ENCODE measurements around the gene RIC8A.
"Not testable (repeated sequence)": the region's sequence is repeated elsewhere in the genome, so short reads cannot be mapped to it uniquely, and the experiment has no call there.

RIC8A gene

GRCh38 chr11:230431-230830 is 22.9 kb downstream of the RIC8A start:
- Mint-ChIP-seq H3K9me3 (no peaks in the 10 kb centered on the region), H3K36me3 (ENCODE audit: insufficient read depth) (peaks cover 11% of the 10 kb centered on the region), H3K27ac (ENCODE audit: low read depth) (no peak overlapping the region), H3K4me3 (no peak overlapping the region), H3K4me1 (peaks cover 20% of the 10 kb centered on the region), H3K27me3 (no peaks in the 10 kb centered on the region)
- no peak for ATAC-seq (replicated peaks; ENCODE audit: extremely low read depth, poor library complexity, severe bottlenecking)
- DNase-seq (ENCODE audit: low spot score in 2 of 2): no peak

GRCh38 chr11:232783-233565 is 25.5 kb downstream of the RIC8A start:
- Mint-ChIP-seq H3K4me3 (no peak overlapping the region), H3K27me3 (no peaks in the 10 kb centered on the region), H3K9me3 (no peaks in the 10 kb centered on the region), H3K4me1 (peaks cover 26% of the 10 kb centered on the region), H3K36me3 (ENCODE audit: insufficient read depth) (peaks cover 27% of the 10 kb centered on the region), H3K27ac (ENCODE audit: low read depth) (no peak overlapping the region)
- no peak for DNase-seq (ENCODE audit: low spot score in 2 of 2)
- no peak for ATAC-seq (replicated peaks; ENCODE audit: extremely low read depth, poor library complexity, severe bottlenecking)

GRCh38 chr11:235180-235579 is 27.7 kb downstream of the RIC8A start:
- Mint-ChIP-seq H3K4me1 (peaks cover 34% of the 10 kb centered on the region), H3K9me3 (no peaks in the 10 kb centered on the region), H3K36me3 (ENCODE audit: insufficient read depth) (peaks cover 28% of the 10 kb centered on the region), H3K4me3 (peak overlapping the region; percentile 95), H3K27me3 (no peaks in the 10 kb centered on the region), H3K27ac (ENCODE audit: low read depth) (peak overlapping the region; percentile 97)
- ATAC-seq (replicated peaks; ENCODE audit: extremely low read depth, poor library complexity, severe bottlenecking) (no peak), DNase-seq (ENCODE audit: low spot score in 2 of 2) (no peak)

- Mint-ChIP-seq H3K27ac (ENCODE audit: low read depth) (peak overlapping the region; percentile 97), H3K36me3 (ENCODE audit: insufficient read depth) (peaks cover 28% of the 10 kb centered on the region), H3K27me3 (no peaks in the 10 kb centered on the region), H3K4me3 (peak overlapping the region; percentile 95), H3K4me1 (peaks cover 34% of the 10 kb centered on the region), H3K9me3 (no peaks in the 10 kb centered on the region)
- ATAC-seq (replicated peaks; ENCODE audit: extremely low read depth, poor library complexity, severe bottlenecking) (peak; percentile 58), DNase-seq (ENCODE audit: low spot score in 2 of 2) (no peak)
Measured at GRCh38 chr11:235609-235996, 28.1 kb downstream of the RIC8A start.

- Mint-ChIP-seq H3K27ac (ENCODE audit: low read depth) (peak within 1 kb of the TSS; percentile 97), H3K4me3 (peak within 1 kb of the TSS; percentile 95), H3K27me3 (no peaks in the 10 kb centered on the region), H3K9me3 (no peaks in the 10 kb centered on the region), H3K4me1 (peaks cover 34% of the 10 kb centered on the region), H3K36me3 (ENCODE audit: insufficient read depth) (peaks cover 30% of the 10 kb centered on the region)
- DNase-seq (ENCODE audit: low spot score in 2 of 2): peak; percentile 74 to 82
- ATAC-seq (replicated peaks; ENCODE audit: extremely low read depth, poor library complexity, severe bottlenecking): peak; percentile 90
Measured at GRCh38 chr11:235997-236773, 28.7 kb downstream of the RIC8A start, which contains the start of gene SIRT3. Gene SIRT3, minus strand, starts transcription at chr11:236342. Its CDS starts 14 bp downstream, at chr11:236328.

GRCh38 chr11:236774-237767 is 29.6 kb downstream of the RIC8A start, which contains the start of gene PSMD13:
Gene PSMD13, plus strand, starts transcription at chr11:236976. Its CDS starts 74 bp downstream, at chr11:237050.
- H3K36me3 Mint-ChIP-seq (ENCODE audit: insufficient read depth): peaks cover 37% of the 10 kb centered on the region
- peaks cover 42% of the 10 kb centered on the region for H3K4me1 Mint-ChIP-seq

GRCh38 chr11:238346-238745 is 30.8 kb downstream of the RIC8A start:
- not testable (repeated sequence) for ATAC-seq (replicated peaks; ENCODE audit: extremely low read depth, poor library complexity, severe bottlenecking); H3K27me3 Mint-ChIP-seq; DNase-seq (ENCODE audit: low spot score in 2 of 2); H3K9me3 Mint-ChIP-seq
- Mint-ChIP-seq H3K27ac (ENCODE audit: low read depth) (peak overlapping the region; percentile 55), H3K36me3 (ENCODE audit: insufficient read depth) (peaks cover 45% of the 10 kb centered on the region), H3K4me1 (peaks cover 39% of the 10 kb centered on the region), H3K4me3 (peak overlapping the region; percentile 95)

More at GRCh38 chr11:236774-237767, 29.6 kb downstream of the RIC8A start, which contains the start of gene PSMD13:
- H3K4me3 Mint-ChIP-seq: peak within 1 kb of the TSS; percentile 95
- H3K9me3 Mint-ChIP-seq: no peaks in the 10 kb centered on the region
- no peaks in the 10 kb centered on the region for H3K27me3 Mint-ChIP-seq
- ATAC-seq (replicated peaks; ENCODE audit: extremely low read depth, poor library complexity, severe bottlenecking): peak; percentile 84
- DNase-seq (ENCODE audit: low spot score in 2 of 2): peak; percentile 74 to 82
- H3K27ac Mint-ChIP-seq (ENCODE audit: low read depth): peak within 1 kb of the TSS; percentile 97

- H3K36me3 Mint-ChIP-seq (ENCODE audit: insufficient read depth): peaks cover 58% of the 10 kb centered on the region
- no peak overlapping the region for H3K4me3 Mint-ChIP-seq
Measured at GRCh38 chr11:240315-240714, 32.8 kb downstream of the RIC8A start.

GRCh38 chr11:241634-242033 is 34.1 kb downstream of the RIC8A start:
- Mint-ChIP-seq H3K36me3 (ENCODE audit: insufficient read depth) (peaks cover 64% of the 10 kb centered on the region), H3K27ac (ENCODE audit: low read depth) (peak overlapping the region; percentile 64), H3K4me3 (no peak overlapping the region), H3K27me3 (no peaks in the 10 kb centered on the region), H3K4me1 (peaks cover 26% of the 10 kb centered on the region), H3K9me3 (no peaks in the 10 kb centered on the region)
- no peak for DNase-seq (ENCODE audit: low spot score in 2 of 2)
- ATAC-seq (replicated peaks; ENCODE audit: extremely low read depth, poor library complexity, severe bottlenecking): no peak

More at GRCh38 chr11:240315-240714, 32.8 kb downstream of the RIC8A start:
- no peak overlapping the region for H3K27ac Mint-ChIP-seq (ENCODE audit: low read depth)
- peaks cover 34% of the 10 kb centered on the region for H3K4me1 Mint-ChIP-seq
- no peaks in the 10 kb centered on the region for H3K9me3 Mint-ChIP-seq
- ATAC-seq (replicated peaks; ENCODE audit: extremely low read depth, poor library complexity, severe bottlenecking) (no peak), DNase-seq (ENCODE audit: low spot score in 2 of 2) (no peak)
- H3K27me3 Mint-ChIP-seq: no peaks in the 10 kb centered on the region

- DNase-seq (ENCODE audit: low spot score in 2 of 2) (no peak), ATAC-seq (replicated peaks; ENCODE audit: extremely low read depth, poor library complexity, severe bottlenecking) (no peak)
- H3K27ac Mint-ChIP-seq (ENCODE audit: low read depth): no peak overlapping the region
- peaks cover 76% of the 10 kb centered on the region for H3K36me3 Mint-ChIP-seq (ENCODE audit: insufficient read depth)
- H3K4me1 Mint-ChIP-seq: peaks cover 11% of the 10 kb centered on the region
- no peaks in the 10 kb centered on the region for H3K27me3 Mint-ChIP-seq
- H3K9me3 Mint-ChIP-seq: no peaks in the 10 kb centered on the region
- no peak overlapping the region for H3K4me3 Mint-ChIP-seq
Measured at GRCh38 chr11:244376-244775, 36.9 kb downstream of the RIC8A start.

- H3K4me1 Mint-ChIP-seq: peaks cover 6% of the 10 kb centered on the region
- DNase-seq (ENCODE audit: low spot score in 2 of 2): no peak
- peaks cover 79% of the 10 kb centered on the region for H3K36me3 Mint-ChIP-seq (ENCODE audit: insufficient read depth)
- no peak overlapping the region for H3K4me3 Mint-ChIP-seq
- no peaks in the 10 kb centered on the region for H3K27me3 Mint-ChIP-seq
- no peak overlapping the region for H3K27ac Mint-ChIP-seq (ENCODE audit: low read depth)
- ATAC-seq (replicated peaks; ENCODE audit: extremely low read depth, poor library complexity, severe bottlenecking): no peak
- no peaks in the 10 kb centered on the region for H3K9me3 Mint-ChIP-seq
Measured at GRCh38 chr11:249062-249461, 41.6 kb downstream of the RIC8A start.

GRCh38 chr11:250274-250673 is 42.8 kb downstream of the RIC8A start:
- Mint-ChIP-seq H3K27me3 (no peaks in the 10 kb centered on the region), H3K36me3 (ENCODE audit: insufficient read depth) (peaks cover 71% of the 10 kb centered on the region), H3K27ac (ENCODE audit: low read depth) (no peak overlapping the region), H3K9me3 (no peaks in the 10 kb centered on the region), H3K4me3 (no peak overlapping the region), H3K4me1 (peaks cover 6% of the 10 kb centered on the region)
- ATAC-seq (replicated peaks; ENCODE audit: extremely low read depth, poor library complexity, severe bottlenecking): no peak
- no peak for DNase-seq (ENCODE audit: low spot score in 2 of 2)

Measured in central memory CD8-positive, alpha-beta T cell (primary cell).